Testis (tissue), 3 donors: ENCODE results near the gene DYRK3. TPM values are rescaled to one million over a fixed set of nuclear protein-coding genes. Genes with fewer than 3 reads are reported as not detected.
A peak's percentile ranks its signal among the peaks of the same experiment; 100 is the strongest.

ENCODE experiments used
- DNase-seq: peaks from one replicate; pipeline ENCODE4 v3.0.0-alpha.2; 2019
- H3K27ac ChIP-seq, 2 donors: fragments of 200-600 bp; sonication (generic); one replicate each; pipeline ENCODE4 v1.5.1; 2019
- H3K27me3 ChIP-seq: fragments of 200-600 bp; sonication (generic); one replicate; pipeline ENCODE4 v1.5.1; 2019
- H3K36me3 ChIP-seq: fragments of 200-600 bp; sonication (generic); one replicate; pipeline ENCODE4 v1.5.1; 2017; ENCODE audit warnings: low read depth; ENCODE audit errors: missing control alignments
- H3K4me1 ChIP-seq: fragments of 200-600 bp; sonication (generic); one replicate; pipeline ENCODE4 v1.5.1; 2019
- H3K4me3 ChIP-seq, 2 donors: fragments of 200-600 bp; sonication (generic); one replicate each; pipeline ENCODE4 v1.5.1; 2017 to 2019
- H3K9me3 ChIP-seq: fragments of 200-600 bp; sonication (generic); one replicate; pipeline ENCODE4 v1.5.1; 2017
- CTCF ChIP-seq, 3 experiments: fragments of 450-650 bp in 2 of 3; fragments of 200-600 bp in 1 of 3; sonication (generic) in 1 of 3; IDR thresholded peaks; one replicate each; pipeline ENCODE4 v1.5.1; 2016 to 2019; ENCODE audit warnings: antibody characterized with exemption in 3 of 3, mild to moderate bottlenecking in 2 of 3, moderate library complexity in 1 of 3
- POLR2A ChIP-seq: fragments of 450-650 bp; IDR thresholded peaks from one replicate; pipeline ENCODE4 v1.6.1; 2017; ENCODE audit warnings: antibody characterized with exemption, mild to moderate bottlenecking, moderate library complexity
- WGBS, 2 donors: methylation state at CpG; one replicate each; pipeline ENCODE4 v1.1.5; 2018; 5-methylcytosine and 5-hydroxymethylcytosine counted together
- intact Hi-C: fragments of 100-400 bp; cut with DNase I; formaldehyde crosslinking; loops from one replicate; pipeline ENCODE4 v1.15.1; 2023; ENCODE audit warnings: low total_unique reads
- polyA plus RNA-seq: library from polyadenylated mRNA; stranded (reverse); fragments of 350-450 nt; fragmentation: Illumina TruSeq; extraction: RNeasy Lipid Tissue Mini Kit (QIAGEN cat#74804); gene quantifications from one replicate; pipeline ENCODE4 v1.2.3, GENCODE V29; 2014; ENCODE audit warnings: low read depth, low replicate concordance; ENCODE audit not compliant: insufficient read depth
- total RNA-seq, 2 donors: library from RNA; depleted of rRNA; stranded (reverse); fragments of >200 nt; gene quantifications; one replicate each; pipeline ENCODE4 v1.2.3, GENCODE V29; 2016

The DYRK3 gene
- total and polyA plus RNA-seq, 3 donors from 2014 or later, result 36.4 to 143 (median 40.6) TPM

GRCh38 chr1:206681359-206681758, 46.0 kb downstream of the DYRK3 start:
- DNase-seq, result no peak
- H3K27me3 ChIP-seq, result no peaks in the 10 kb centered on the region
- H3K36me3 ChIP-seq, result no peaks in the 10 kb centered on the region
- no peaks in the 10 kb centered on the region for H3K9me3 ChIP-seq
- intact Hi-C loops, result no loop called here
- 75 to 80% methylated on average over 2 of the region's 2 CpGs for WGBS, 2 donors
- peaks cover 7% of the 10 kb centered on the region for H3K4me1 ChIP-seq
- H3K27ac ChIP-seq, result no peak overlapping the region
- TF ChIP-seq POLR2A (no peak), CTCF (IDR thresholded peaks at IDR 0.05) (no peak)
- H3K4me3 ChIP-seq, result no peak overlapping the region

- Histone ChIP-seq H3K27me3 (no peaks in the 10 kb centered on the region), H3K4me1 (peaks cover 15% of the 10 kb centered on the region), H3K4me3 (no peak overlapping the region), H3K27ac (no peak overlapping the region), H3K36me3 (no peaks in the 10 kb centered on the region), H3K9me3 (no peaks in the 10 kb centered on the region)
- WGBS, 2 donors, result 89 to 94% methylated on average over 3 of the region's 3 CpGs
- DNase-seq, result no peak
- TF ChIP-seq POLR2A (no peak), CTCF (IDR thresholded peaks at IDR 0.05) (no peak)
- intact Hi-C loops, result no loop called here
Observed at GRCh38 chr1:206682111-206682510, 46.8 kb downstream of the DYRK3 start.

- H3K36me3 ChIP-seq, result no peaks in the 10 kb centered on the region
- H3K4me1 ChIP-seq, result peaks cover 27% of the 10 kb centered on the region
- DNase-seq, result no peak
- no peaks in the 10 kb centered on the region for H3K27me3 ChIP-seq
- H3K27ac ChIP-seq, result no peak overlapping the region
- 48 to 77% methylated on average over 6 of the region's 6 CpGs for WGBS, 2 donors
- intact Hi-C loops, result no loop called here
- H3K9me3 ChIP-seq, result no peaks in the 10 kb centered on the region
- no peak overlapping the region for H3K4me3 ChIP-seq
- TF ChIP-seq CTCF (IDR thresholded peaks at IDR 0.05), result no peak
- TF ChIP-seq POLR2A, result no peak
Observed at GRCh38 chr1:206683313-206683712, 48.0 kb downstream of the DYRK3 start.

- H3K4me3 ChIP-seq, result peak overlapping the region in 1 of 2 donors; percentile 47
Observed at GRCh38 chr1:206684003-206684402, 48.7 kb downstream of the DYRK3 start.

More at GRCh38 chr1:206684003-206684402, 48.7 kb downstream of the DYRK3 start:
- Histone ChIP-seq H3K27me3 (no peaks in the 10 kb centered on the region), H3K27ac (no peak overlapping the region), H3K9me3 (no peaks in the 10 kb centered on the region), H3K4me1 (peaks cover 27% of the 10 kb centered on the region), H3K36me3 (no peaks in the 10 kb centered on the region)
- intact Hi-C loops, result no loop called here
- DNase-seq, result no peak
- TF ChIP-seq CTCF (IDR thresholded peaks at IDR 0.05) (no peak), POLR2A (no peak)
- WGBS, 2 donors, result 33 to 41% methylated on average over 8 of the region's 8 CpGs
